ENCODE results near the gene MAP4K2.
"Not testable (repeated sequence)": the region's sequence is repeated elsewhere in the genome, so short reads cannot be mapped to it uniquely, and the experiment has no call there.

MAP4K2 gene

DNA sequence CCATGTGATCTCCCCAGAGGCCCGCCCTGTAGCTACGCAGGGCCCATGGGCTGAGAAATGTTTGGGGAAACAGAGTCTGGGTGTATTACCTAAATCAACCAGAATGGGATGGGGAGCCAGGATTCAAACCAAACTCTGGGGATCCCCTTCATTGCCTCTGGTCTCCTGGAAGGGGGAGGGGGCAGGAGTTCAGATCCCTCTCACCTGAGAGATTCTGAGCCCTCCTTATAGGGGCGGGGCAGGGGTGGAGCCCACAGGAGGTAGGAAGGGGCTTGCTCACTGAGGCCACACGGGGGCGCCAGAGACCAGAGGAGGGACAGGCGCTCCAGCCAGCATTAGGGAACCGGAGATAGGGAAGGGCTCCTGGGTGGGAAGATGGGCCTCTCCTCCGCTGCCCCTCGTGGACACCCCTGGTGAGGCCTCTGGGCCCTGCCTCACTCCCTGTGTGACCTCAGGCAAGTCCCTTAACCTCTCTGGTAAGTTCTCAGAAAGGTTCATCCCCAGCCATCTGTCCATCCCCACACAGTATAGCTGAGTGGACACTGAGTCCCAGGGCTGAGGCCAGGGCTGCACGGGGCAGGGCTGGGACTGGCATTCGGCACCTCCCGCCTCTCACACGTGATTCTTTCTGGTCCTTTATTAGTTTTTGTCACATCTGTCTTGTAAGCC is 44.1 kb upstream of the MAP4K2 start:
- peak; percentile 91 for ATAC-seq (ENCODE audit: insufficient read depth, low read depth)
- Histone ChIP-seq H3K9me3 (ENCODE audit: insufficient read depth, low read length, severe bottlenecking) (no peaks in the 10 kb centered on the region), H4K20me1 (ENCODE audit: insufficient read depth, low read length) (0 out of 2 replicates have a peak, but pooled peaks cover 3% of the 10 kb centered on the region), H3K36me3 (ENCODE audit: insufficient read depth, low read length) (no peaks in the 10 kb centered on the region), H3K4me2 (ENCODE audit: insufficient read depth, low read length) (peak overlapping the region; percentile 29; the same call in 1 of the 2 replicates), H3K4me3 (ENCODE audit: low read depth in 1 of 2, low read length in 2 of 2) (no peak overlapping the region), H3K9ac (ENCODE audit: low read depth, low read length) (peak overlapping the region; percentile 26; the same call in 1 of the 2 replicates), H3K79me2 (ENCODE audit: insufficient read depth, low read length) (no peaks in the 10 kb centered on the region), H2AFZ (ENCODE audit: low read depth, low read length) (peak overlapping the region; percentile 70), H3K4me1 (ENCODE audit: insufficient read depth, low read length) (peaks cover 17% of the 10 kb centered on the region), H3K27ac (ENCODE audit: low read length) (no peak overlapping the region), H3K27me3 (ENCODE audit: insufficient read depth, low read length, poor library complexity) (peaks cover 12% of the 10 kb centered on the region)
- DNase-seq: peak; percentile 90
- TF ChIP-seq EZH2 (IDR thresholded peaks at IDR 0.05; ENCODE audit: borderline replicate concordance, low read depth, low read length, severe bottlenecking) (no peak), CTCF (IDR thresholded peaks at IDR 0.05; ENCODE audit: borderline replicate concordance, extremely low read depth, low read length, poor library complexity, severe bottlenecking) (peak; percentile 99)

DNA sequence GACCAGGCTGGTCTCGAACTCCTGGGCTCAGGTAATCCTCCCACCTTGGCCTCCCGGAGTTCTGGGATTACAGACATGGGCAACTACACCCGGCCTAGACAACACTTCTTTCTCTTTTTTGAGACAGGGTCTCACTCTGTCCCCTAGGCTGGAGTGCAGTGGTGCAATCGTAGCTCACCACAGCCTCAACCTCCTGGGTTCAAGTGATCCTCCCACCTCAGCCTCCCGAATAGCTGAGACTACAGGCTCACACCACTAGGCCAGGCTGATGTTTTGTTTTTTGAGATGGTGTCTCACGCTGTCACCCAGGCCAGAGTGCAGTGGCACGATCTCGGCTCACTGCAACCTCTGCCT is 42.7 kb upstream of the MAP4K2 start:
- H3K27me3 ChIP-seq (ENCODE audit: insufficient read depth, low read length, poor library complexity): peaks cover 12% of the 10 kb centered on the region
- not testable (repeated sequence) for H2AFZ ChIP-seq (ENCODE audit: low read depth, low read length); H3K79me2 ChIP-seq (ENCODE audit: insufficient read depth, low read length); H4K20me1 ChIP-seq (ENCODE audit: insufficient read depth, low read length); ATAC-seq (ENCODE audit: insufficient read depth, low read depth); H3K27ac ChIP-seq (ENCODE audit: low read length); H3K36me3 ChIP-seq (ENCODE audit: insufficient read depth, low read length); H3K9me3 ChIP-seq (ENCODE audit: insufficient read depth, low read length, severe bottlenecking); DNase-seq; H3K4me2 ChIP-seq (ENCODE audit: insufficient read depth, low read length); H3K4me3 ChIP-seq (ENCODE audit: low read depth in 1 of 2, low read length in 2 of 2); H3K9ac ChIP-seq (ENCODE audit: low read depth, low read length)
- peaks cover 17% of the 10 kb centered on the region for H3K4me1 ChIP-seq (ENCODE audit: insufficient read depth, low read length)

GRCh38 chr11:64845129-64845775 is 42.2 kb upstream of the MAP4K2 start:
- H3K27ac ChIP-seq (ENCODE audit: low read length): no peak overlapping the region
- no peak overlapping the region for H3K9ac ChIP-seq (ENCODE audit: low read depth, low read length)

More at GRCh38 chr11:64845129-64845775, 42.2 kb upstream of the MAP4K2 start:
- Histone ChIP-seq H2AFZ (ENCODE audit: low read depth, low read length) (no peak overlapping the region), H3K4me2 (ENCODE audit: insufficient read depth, low read length) (peak overlapping the region; percentile 51), H3K79me2 (ENCODE audit: insufficient read depth, low read length) (no peaks in the 10 kb centered on the region), H4K20me1 (ENCODE audit: insufficient read depth, low read length) (0 out of 2 replicates have a peak, but pooled peaks cover 3% of the 10 kb centered on the region), H3K36me3 (ENCODE audit: insufficient read depth, low read length) (no peaks in the 10 kb centered on the region), H3K4me1 (ENCODE audit: insufficient read depth, low read length) (peaks cover 17% of the 10 kb centered on the region), H3K4me3 (ENCODE audit: low read depth in 1 of 2, low read length in 2 of 2) (no peak overlapping the region), H3K27me3 (ENCODE audit: insufficient read depth, low read length, poor library complexity) (peaks cover 12% of the 10 kb centered on the region), H3K9me3 (ENCODE audit: insufficient read depth, low read length, severe bottlenecking) (no peaks in the 10 kb centered on the region)
- TF ChIP-seq EZH2 (IDR thresholded peaks at IDR 0.05; ENCODE audit: borderline replicate concordance, low read depth, low read length, severe bottlenecking): no peak
- no peak for TF ChIP-seq CTCF (IDR thresholded peaks at IDR 0.05; ENCODE audit: borderline replicate concordance, extremely low read depth, low read length, poor library complexity, severe bottlenecking)
- no peak for ATAC-seq (ENCODE audit: insufficient read depth, low read depth)
- no peak for DNase-seq
